HL-60 (cell line): ENCODE measurements around the gene MAX.

ENCODE experiments used
- POLR2AphosphoS5 ChIP-seq: IDR thresholded peaks from 2 replicates; pipeline ENCODE4 v1.6.1; 2012; ENCODE audit warnings: low read depth
- TF ChIP-seq, protein P1 (sequence below): IDR thresholded peaks from one replicate; pipeline ENCODE4 v1.5.1; 2011; ENCODE audit warnings: low read length, control low read depth, inconsistent platforms; ENCODE audit not compliant: insufficient read depth

DNA sequence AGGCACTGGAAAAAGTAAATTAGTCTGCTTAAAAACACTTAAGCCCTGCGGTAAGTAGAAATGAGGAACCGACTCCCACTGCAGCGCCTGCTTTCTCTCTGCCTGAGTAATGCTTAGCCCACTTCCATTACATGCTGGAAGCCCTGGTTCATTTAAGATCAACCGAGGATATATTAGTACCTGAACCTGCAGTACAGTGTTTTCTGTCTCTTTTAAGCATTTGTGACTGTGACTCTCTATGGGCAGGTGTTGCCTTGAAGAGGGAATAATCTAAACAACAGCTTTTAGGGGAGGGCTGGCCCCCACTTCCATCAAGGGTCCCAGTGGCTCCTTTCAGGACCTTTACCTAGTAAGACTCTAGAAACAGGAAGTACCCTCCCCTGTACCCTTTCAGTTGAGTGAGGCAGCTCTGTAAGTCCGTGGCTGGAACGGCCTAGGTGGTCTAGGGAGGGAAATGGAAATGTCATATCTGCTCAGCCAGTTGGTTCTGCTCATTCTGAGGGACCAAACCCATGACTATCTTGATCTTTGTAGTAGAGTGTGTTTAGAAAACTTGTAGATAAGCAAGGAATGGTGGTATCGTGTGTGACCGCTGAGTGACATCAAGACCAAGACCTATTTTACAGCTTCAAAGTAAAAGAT is 59.5 kb downstream of the MAX start:
- TF ChIP-seq, protein P1, sequence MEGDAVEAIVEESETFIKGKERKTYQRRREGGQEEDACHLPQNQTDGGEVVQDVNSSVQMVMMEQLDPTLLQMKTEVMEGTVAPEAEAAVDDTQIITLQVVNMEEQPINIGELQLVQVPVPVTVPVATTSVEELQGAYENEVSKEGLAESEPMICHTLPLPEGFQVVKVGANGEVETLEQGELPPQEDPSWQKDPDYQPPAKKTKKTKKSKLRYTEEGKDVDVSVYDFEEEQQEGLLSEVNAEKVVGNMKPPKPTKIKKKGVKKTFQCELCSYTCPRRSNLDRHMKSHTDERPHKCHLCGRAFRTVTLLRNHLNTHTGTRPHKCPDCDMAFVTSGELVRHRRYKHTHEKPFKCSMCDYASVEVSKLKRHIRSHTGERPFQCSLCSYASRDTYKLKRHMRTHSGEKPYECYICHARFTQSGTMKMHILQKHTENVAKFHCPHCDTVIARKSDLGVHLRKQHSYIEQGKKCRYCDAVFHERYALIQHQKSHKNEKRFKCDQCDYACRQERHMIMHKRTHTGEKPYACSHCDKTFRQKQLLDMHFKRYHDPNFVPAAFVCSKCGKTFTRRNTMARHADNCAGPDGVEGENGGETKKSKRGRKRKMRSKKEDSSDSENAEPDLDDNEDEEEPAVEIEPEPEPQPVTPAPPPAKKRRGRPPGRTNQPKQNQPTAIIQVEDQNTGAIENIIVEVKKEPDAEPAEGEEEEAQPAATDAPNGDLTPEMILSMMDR: no peak
- no peak for TF ChIP-seq POLR2AphosphoS5
